Heart left ventricle (tissue), 16 donors: ENCODE measurements around the gene MKI67. TPM values are rescaled to one million over a fixed set of nuclear protein-coding genes. Genes with fewer than 3 reads are reported as not detected.

ENCODE experiments used
- ATAC-seq, 4 donors: fragments of 200-7000 bp; cut with Tn5 transposase; one replicate each; pipeline ENCODE4 v1.9.1; 2020 to 2022; ENCODE audit warnings: moderate library complexity in 4 of 4, mild to moderate bottlenecking in 3 of 4, moderate number of reproducible peaks in 1 of 4
- DNase-seq, 5 donors: peaks; one replicate each; pipeline ENCODE4 v3.0.0-alpha.2; 2020
- H3K27ac ChIP-seq, 12 donors: fragments of 200-600 bp; sonication (generic) in 4 of 12; one replicate each; pipeline versions ENCODE4 v1.5.0 to v1.8.0; 2016 to 2022; ENCODE audit warnings: mild to moderate bottlenecking in 2 of 12
- H3K27me3 ChIP-seq, 9 donors: fragments of 200-600 bp; sonication (generic) in 2 of 9; one replicate each; pipeline versions ENCODE4 v1.5.1 to v1.8.0; 2016 to 2022; ENCODE audit warnings: mild to moderate bottlenecking in 3 of 9
- H3K36me3 ChIP-seq, 9 donors: fragments of 200-600 bp; sonication (generic) in 2 of 9; one replicate each; pipeline versions ENCODE4 v1.5.0 to v1.8.0; 2018 to 2022; ENCODE audit warnings: mild to moderate bottlenecking in 2 of 9
- H3K4me1 ChIP-seq, 12 donors: fragments of 200-600 bp; sonication (generic) in 4 of 12; one replicate each; pipeline versions ENCODE4 v1.5.0 to v1.8.0; 2016 to 2022; ENCODE audit warnings: mild to moderate bottlenecking in 3 of 12
- H3K4me3 ChIP-seq, 12 donors: fragments of 200-600 bp; sonication (generic) in 4 of 12; one replicate each; pipeline versions ENCODE4 v1.5.0 to v1.8.0; 2017 to 2022; ENCODE audit warnings: mild to moderate bottlenecking in 9 of 12, moderate library complexity in 4 of 12
- H3K9me3 ChIP-seq, 12 donors: fragments of 200-600 bp; sonication (generic) in 4 of 12; one replicate each; pipeline versions ENCODE4 v1.5.0 to v1.8.0; 2016 to 2022; ENCODE audit warnings: mild to moderate bottlenecking in 1 of 12
- POLR2A ChIP-seq, 2 donors: fragments of 450-650 bp; IDR thresholded peaks; one replicate each; pipeline ENCODE4 v1.6.1; 2017; ENCODE audit warnings: antibody characterized with exemption in 2 of 2, mild to moderate bottlenecking in 2 of 2, moderate library complexity in 2 of 2
- WGBS, 4 donors: extraction: QIAGEN DNeasy Blood & Tissue Kit in 2 of 4; methylation state at CpG; one replicate each; pipeline versions ENCODE4 v1.1.5 to v1.1.7; 2013 to 2018; 5-methylcytosine and 5-hydroxymethylcytosine counted together
- intact Hi-C, 10 donors: fragments of 100-400 bp; cut with DNase I; formaldehyde crosslinking; loops; one replicate each; pipeline versions ENCODE4 v1.11.1 to v1.14.2; 2022
- polyA plus RNA-seq, 2 donors: library from polyadenylated mRNA; stranded (reverse); fragments of 200-250 nt; gene quantifications; one replicate each; pipeline ENCODE4 v1.2.3, GENCODE V29; 2013
- total RNA-seq, 9 donors: library from RNA; depleted of rRNA in 2 of 9; stranded (reverse); fragments of >200 nt in 2 of 9; fragmentation: NEBNext Ultra II Directional in 3 of 9; extraction: Animal tissue kit (Norgen Biotek cat#: 25700) in 3 of 9; gene quantifications; one replicate each; pipeline versions ENCODE4 v1.1.0 to v1.2.4, GENCODE V29; 2016 to 2023
- TF ChIP-seq, protein P1 (sequence below), 12 donors: fragments of 200-600 bp; sonication (generic) in 4 of 12; IDR thresholded peaks; one replicate each; pipeline versions ENCODE4 v1.5.0 to v1.8.0; 2018 to 2022; ENCODE audit warnings: antibody characterized with exemption in 12 of 12, mild to moderate bottlenecking in 5 of 12
- donor health status: ischemic (EF 13 %, LVEDD 7.1; RV severe dilation, severe dysfunction).
- donor health status: healthy with polysubstance abuse.
- donor health status: DM: no; HTN: yes; CAD: no.
- donor health status: DM: no; HTN: no; CAD: no.
- donor health status: ischemic (EF 25% LVEDD 6.9; RV normal size, moderate dysfunction).
- donor health status: ischemic (EF 25% LVEDD 5.7; RV mildly dilated, moderate dysfunction).
- donor health status: healthy.
- donor health status: DM: yes; HTN: yes; CAD: no.
- donor health status: ischemic (EF 35%, LVEDD 5.7; RV mildly dilated, moderate dysfunction).
- donor health status: nonischemic (EF 11% LVEDD 7.7; RV severe dilation, severe dysfunction).
- donor health status: DM: yes; HTN: yes; CAD: no.
- donor health status: PGD.
- donor health status: ischemic (EF 29% LVEDD 5.4; RV normal size, mild dysfunction).
- donor health status: nonischemic (EF 23%, LVEDD 6.1; RV moderate dilation, normal function).

The MKI67 gene
- total and polyA plus RNA-seq, 11 donors, result 0.04 to 27.9 (median 0.52) TPM

- Histone ChIP-seq H3K9me3 (no peaks in the 10 kb centered on the region), H3K4me1 (peaks cover 0 to 12% (median 3%) of the 10 kb centered on the region in 12 donors), H3K36me3 (no peaks in the 10 kb centered on the region), H3K27me3 (peaks cover 0 to 55% (median 10%) of the 10 kb centered on the region in 9 donors), H3K27ac (no peak overlapping the region), H3K4me3 (no peak overlapping the region)
- TF ChIP-seq POLR2A (IDR thresholded peaks at IDR 0.05), result no peak
- TF ChIP-seq, protein P1, sequence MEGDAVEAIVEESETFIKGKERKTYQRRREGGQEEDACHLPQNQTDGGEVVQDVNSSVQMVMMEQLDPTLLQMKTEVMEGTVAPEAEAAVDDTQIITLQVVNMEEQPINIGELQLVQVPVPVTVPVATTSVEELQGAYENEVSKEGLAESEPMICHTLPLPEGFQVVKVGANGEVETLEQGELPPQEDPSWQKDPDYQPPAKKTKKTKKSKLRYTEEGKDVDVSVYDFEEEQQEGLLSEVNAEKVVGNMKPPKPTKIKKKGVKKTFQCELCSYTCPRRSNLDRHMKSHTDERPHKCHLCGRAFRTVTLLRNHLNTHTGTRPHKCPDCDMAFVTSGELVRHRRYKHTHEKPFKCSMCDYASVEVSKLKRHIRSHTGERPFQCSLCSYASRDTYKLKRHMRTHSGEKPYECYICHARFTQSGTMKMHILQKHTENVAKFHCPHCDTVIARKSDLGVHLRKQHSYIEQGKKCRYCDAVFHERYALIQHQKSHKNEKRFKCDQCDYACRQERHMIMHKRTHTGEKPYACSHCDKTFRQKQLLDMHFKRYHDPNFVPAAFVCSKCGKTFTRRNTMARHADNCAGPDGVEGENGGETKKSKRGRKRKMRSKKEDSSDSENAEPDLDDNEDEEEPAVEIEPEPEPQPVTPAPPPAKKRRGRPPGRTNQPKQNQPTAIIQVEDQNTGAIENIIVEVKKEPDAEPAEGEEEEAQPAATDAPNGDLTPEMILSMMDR (IDR thresholded peaks at IDR 0.05), result no peak
- ATAC-seq, result no peak
- WGBS, 4 donors, result 50 to 64% (median 55%) methylated on average over 12 to 13 of the region's 13 CpGs
- no peak for DNase-seq
- intact Hi-C loops, result loop anchor here in 5 of 10 donors (5.0 to 10.0 kb wide), 5 partner anchors 71 to 438 kb away; partner anchors contain the start of gene PTPRE (in 1 of the 5)
These were observed 26.7 kb upstream of the MKI67 start for GRCh38 chr10:128152741-128153580.

GRCh38 chr10:128151031-128151430, 24.8 kb upstream of the MKI67 start:
- intact Hi-C loops, result loop anchor here in 5 of 10 donors (2.0 to 10.0 kb wide), 6 partner anchors 69 to 436 kb away; partner anchors contain the start of gene PTPRE (in 1 of the 5)
- Histone ChIP-seq H3K9me3 (no peaks in the 10 kb centered on the region), H3K27ac (no peak overlapping the region), H3K4me3 (no peak overlapping the region), H3K36me3 (no peaks in the 10 kb centered on the region), H3K27me3 (peaks cover 0 to 43% (median 10%) of the 10 kb centered on the region in 9 donors), H3K4me1 (peaks cover 0 to 12% (median 3%) of the 10 kb centered on the region in 12 donors)
- WGBS, 4 donors, result 87 to 94% (median 90%) methylated on average over 8 of the region's 8 CpGs
- no peak for ATAC-seq
- no peak for DNase-seq
- TF ChIP-seq, protein P1 (IDR thresholded peaks at IDR 0.05), result no peak
- TF ChIP-seq POLR2A (IDR thresholded peaks at IDR 0.05), result no peak

DNA sequence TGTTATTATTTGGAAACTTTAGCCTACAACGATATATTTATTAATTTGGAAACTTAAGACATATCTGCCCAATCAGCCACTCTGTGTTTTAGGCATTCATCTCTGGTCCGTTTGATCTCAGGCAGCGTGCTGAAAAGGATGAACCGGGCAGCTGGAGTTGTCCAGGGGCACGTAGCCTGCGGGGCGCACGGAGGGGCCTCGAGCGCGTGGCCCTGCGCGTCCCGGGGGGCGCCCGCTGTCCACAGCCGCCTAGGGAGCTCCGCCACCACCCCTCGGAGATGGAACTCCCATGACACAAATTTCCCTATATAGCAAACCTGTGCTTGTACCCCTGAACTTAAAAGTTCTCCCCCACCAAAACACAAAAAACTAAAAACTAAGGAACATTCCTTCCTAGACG, 24.3 kb upstream of the MKI67 start:
- Histone ChIP-seq H3K9me3 (no peaks in the 10 kb centered on the region), H3K27me3 (peaks cover 0 to 41% (median 10%) of the 10 kb centered on the region in 9 donors), H3K4me1 (peaks cover 0 to 12% (median 3%) of the 10 kb centered on the region in 12 donors), H3K36me3 (no peaks in the 10 kb centered on the region), H3K4me3 (peak overlapping the region in 10 of 12 donors; percentile 23 to 65 (median 50)), H3K27ac (no peak overlapping the region)
- TF ChIP-seq, protein P1 (IDR thresholded peaks at IDR 0.05), result no peak
- TF ChIP-seq POLR2A (IDR thresholded peaks at IDR 0.05), result no peak
- DNase-seq (no peak), ATAC-seq (no peak)
- WGBS, 4 donors, result 62 to 75% (median 66%) methylated on average over 20 of the region's 20 CpGs
- intact Hi-C loops, result loop anchor here in 5 of 10 donors (2.0 to 10.0 kb wide), 6 partner anchors 68 to 436 kb away; partner anchors contain the start of gene PTPRE (in 1 of the 5)

DNA sequence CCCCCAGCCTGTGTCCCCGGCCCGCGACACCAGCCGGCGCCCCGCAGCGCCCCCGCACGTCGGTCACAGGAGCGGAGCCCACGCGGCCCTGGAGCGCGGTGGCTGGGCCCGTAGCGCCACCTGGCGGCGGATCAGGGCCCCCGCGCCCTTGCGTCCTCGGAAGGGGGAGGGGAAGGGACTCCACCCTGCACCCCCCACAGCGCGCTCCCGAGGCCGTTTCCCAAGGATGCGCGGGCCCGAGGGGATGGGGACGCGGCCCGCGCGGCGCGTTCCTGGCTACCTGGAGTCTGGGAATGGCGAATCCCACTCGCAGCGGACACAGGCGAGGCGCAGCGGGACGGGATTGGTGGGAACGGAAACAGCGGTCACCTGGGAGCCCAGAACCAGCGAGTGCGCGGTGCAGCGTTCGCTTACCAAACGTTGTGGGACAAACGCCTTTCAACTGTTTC, 23.8 kb upstream of the MKI67 start:
- DNase-seq (peak; percentile 50 to 87 (median 61)), ATAC-seq (peak; percentile 58 to 97 (median 96))
- Histone ChIP-seq H3K4me1 (peaks cover 0 to 12% (median 3%) of the 10 kb centered on the region in 12 donors), H3K4me3 (peak overlapping the region in 11 of 12 donors; percentile 22 to 65 (median 50)), H3K9me3 (no peaks in the 10 kb centered on the region), H3K27me3 (peaks cover 0 to 38% (median 10%) of the 10 kb centered on the region in 9 donors), H3K36me3 (no peaks in the 10 kb centered on the region), H3K27ac (no peak overlapping the region)
- intact Hi-C loops, result loop anchor here in 5 of 10 donors (2.0 to 10.0 kb wide), 6 partner anchors 68 to 435 kb away; partner anchors contain the start of gene PTPRE (in 1 of the 5)
- TF ChIP-seq POLR2A (IDR thresholded peaks at IDR 0.05), result no peak
- TF ChIP-seq, protein P1 (IDR thresholded peaks at IDR 0.05), result peak; percentile 68 to 87 (median 76)
- 0 to 3% (median 1%) methylated on average over 7 to 53 of the region's 53 CpGs for WGBS, 4 donors
